KBM-7 (cell line): ENCODE measurements around the gene RARS2.
A peak's percentile ranks its signal among the peaks of the same experiment; 100 is the strongest.
"Not testable (repeated sequence)": the region's sequence is repeated elsewhere in the genome, so short reads cannot be mapped to it uniquely, and the experiment has no call there.

Source experiments
- DNase-seq: peaks from one replicate; pipeline ENCODE4 v3.0.0-alpha.2; 2015
- in situ Hi-C: fragments of 300-500 bp; cut with MboI; formaldehyde crosslinking; loops from 2 replicates; pipeline ENCODE4 v1.14.3; 2020; ENCODE audit warnings: low sequenced_read_pairs, low pct_unique_long_range_greater_than_20kb, mixed read lengths

The RARS2 gene

GRCh38 chr6:87529221-87529620 lies 60.6 kb downstream of the RARS2 start:
- no peak for DNase-seq
- in situ Hi-C loops: no loop called here

- in situ Hi-C loops: no loop called here
- DNase-seq: no peak
Observed at GRCh38 chr6:87522686-87523085, 67.1 kb downstream of the RARS2 start.

GRCh38 chr6:87518453-87518852 lies 71.3 kb downstream of the RARS2 start:
- DNase-seq: no peak
- in situ Hi-C loops: no loop called here

- in situ Hi-C loops: no loop called here
- DNase-seq: no peak
Observed at GRCh38 chr6:87514831-87515230, 75.0 kb downstream of the RARS2 start.

GRCh38 chr6:87504441-87504840 lies 85.3 kb downstream of the RARS2 start:
- DNase-seq: no peak
- in situ Hi-C loops: no loop called here

- no peak for DNase-seq
- in situ Hi-C loops: no loop called here
Observed at GRCh38 chr6:87501809-87502572, 87.8 kb downstream of the RARS2 start.

- in situ Hi-C loops: no loop called here
- DNase-seq: no peak
Observed at GRCh38 chr6:87498048-87498447, 91.7 kb downstream of the RARS2 start.

- DNase-seq: no peak
- in situ Hi-C loops: no loop called here
Observed at GRCh38 chr6:87494761-87495422, 94.9 kb downstream of the RARS2 start.

GRCh38 chr6:87489326-87489725 lies 100.5 kb downstream of the RARS2 start:
- in situ Hi-C loops, DNase-seq: not testable (repeated sequence)

GRCh38 chr6:87487555-87487954 lies 102.2 kb downstream of the RARS2 start:
- in situ Hi-C loops: no loop called here

GRCh38 chr6:87484491-87484890 lies 105.3 kb downstream of the RARS2 start:
- in situ Hi-C loops: no loop called here
- DNase-seq: no peak

More at GRCh38 chr6:87487555-87487954, 102.2 kb downstream of the RARS2 start:
- DNase-seq: no peak

- DNase-seq: peak; percentile 26
- in situ Hi-C loops: no loop called here
Observed at GRCh38 chr6:87483929-87484328, 105.9 kb downstream of the RARS2 start.

- DNase-seq: peak; percentile 25
- in situ Hi-C loops: no loop called here
Observed at GRCh38 chr6:87482366-87482765, 107.4 kb downstream of the RARS2 start.

GRCh38 chr6:87481931-87482330 lies 107.9 kb downstream of the RARS2 start:
- peak; percentile 11 for DNase-seq
- in situ Hi-C loops: no loop called here

- no peak for DNase-seq
- in situ Hi-C loops: no loop called here
Observed at GRCh38 chr6:87473419-87473903, 116.3 kb downstream of the RARS2 start.

GRCh38 chr6:87472525-87473418 lies 117.0 kb downstream of the RARS2 start, which contains the start of gene SLC35A1:
SLC35A1 (plus strand) TSS chr6:87472974; CDS start chr6:87473004, 30 bp downstream.
- peak; percentile 87 for DNase-seq
- in situ Hi-C loops: no loop called here

GRCh38 chr6:87465051-87465450 lies 124.7 kb downstream of the RARS2 start:
- in situ Hi-C loops: no loop called here
- no peak for DNase-seq
